ENCODE results near the gene HSF2BP.
"Not testable (repeated sequence)": the region's sequence is repeated elsewhere in the genome, so short reads cannot be mapped to it uniquely, and the experiment has no call there.

GRCh38 chr21:43503892-43504291 is 155.4 kb downstream of the HSF2BP start:
- not testable (repeated sequence) for TF ChIP-seq CTCF, EP300 (IDR thresholded peaks at IDR 0.05)

Data from gastroesophageal sphincter (tissue), 3 donors.